NT2/D1 (cell line): Measurements from ENCODE around the gene CLIP4.

ENCODE experiments used
- SUZ12 ChIP-seq: IDR thresholded peaks from 2 replicates; pipeline ENCODE4 v1.6.1; 2011; ENCODE audit not compliant: insufficient read length, insufficient read depth; ENCODE audit errors: extremely low read depth
- YY1 ChIP-seq: IDR thresholded peaks from 2 replicates; pipeline ENCODE4 v1.6.1; 2011; ENCODE audit not compliant: insufficient read length, insufficient read depth

GRCh38 chr2:29084554-29084953 lies 30.7 kb upstream of the CLIP4 start:
- TF ChIP-seq YY1, result no peak
- TF ChIP-seq SUZ12, result no peak
